Left kidney (tissue), 8 donors: ENCODE data around the gene PFN3. TPM values are rescaled to one million over a fixed set of nuclear protein-coding genes. Genes with fewer than 3 reads are reported as not detected.

Experiments used
- DNase-seq: peaks from one replicate; pipeline ENCODE4 v3.0.0-alpha.2; 2013
- long read RNA-seq, 8 donors: transcript quantifications; one replicate each; lab custom pipeline, GENCODE V29; 2026
- polyA plus RNA-seq: library from polyadenylated mRNA; unstranded; fragments of 120-200 nt; gene quantifications from one replicate; pipeline ENCODE4 v1.2.1, GENCODE V29; 2013; ENCODE audit not compliant: insufficient read length

The PFN3 gene
- polyA plus RNA-seq: 2.0 TPM
- long read RNA-seq, donor 1, partial matches to known transcripts: 0 of 2 reads
- long read RNA-seq, donor 1, other reads (novel, unspliced or antisense): 0 of 2 reads
- long read RNA-seq, donor 2: 0 reads
- long read RNA-seq, donor 3, transcript PFN3-201 (1 exons, 530 nt): major isoform, 5 of 5 reads
- long read RNA-seq, donor 3, partial matches to known transcripts: 0 of 5 reads
- long read RNA-seq, donor 3, other reads (novel, unspliced or antisense): 0 of 5 reads
- long read RNA-seq, donor 4: 0 reads
- long read RNA-seq, donor 5, partial matches to known transcripts: 0 of 2 reads
- long read RNA-seq, donor 5, other reads (novel, unspliced or antisense): 0 of 2 reads
- long read RNA-seq, donor 6, partial matches to known transcripts: 0 of 1 reads
- long read RNA-seq, donor 6, other reads (novel, unspliced or antisense): 0 of 1 reads
- long read RNA-seq, donor 7, partial matches to known transcripts: 0 of 3 reads
- long read RNA-seq, donor 7, other reads (novel, unspliced or antisense): 0 of 3 reads
- long read RNA-seq, donor 8, partial matches to known transcripts: 0 of 1 reads
- long read RNA-seq, donor 8, other reads (novel, unspliced or antisense): 0 of 1 reads

DNA sequence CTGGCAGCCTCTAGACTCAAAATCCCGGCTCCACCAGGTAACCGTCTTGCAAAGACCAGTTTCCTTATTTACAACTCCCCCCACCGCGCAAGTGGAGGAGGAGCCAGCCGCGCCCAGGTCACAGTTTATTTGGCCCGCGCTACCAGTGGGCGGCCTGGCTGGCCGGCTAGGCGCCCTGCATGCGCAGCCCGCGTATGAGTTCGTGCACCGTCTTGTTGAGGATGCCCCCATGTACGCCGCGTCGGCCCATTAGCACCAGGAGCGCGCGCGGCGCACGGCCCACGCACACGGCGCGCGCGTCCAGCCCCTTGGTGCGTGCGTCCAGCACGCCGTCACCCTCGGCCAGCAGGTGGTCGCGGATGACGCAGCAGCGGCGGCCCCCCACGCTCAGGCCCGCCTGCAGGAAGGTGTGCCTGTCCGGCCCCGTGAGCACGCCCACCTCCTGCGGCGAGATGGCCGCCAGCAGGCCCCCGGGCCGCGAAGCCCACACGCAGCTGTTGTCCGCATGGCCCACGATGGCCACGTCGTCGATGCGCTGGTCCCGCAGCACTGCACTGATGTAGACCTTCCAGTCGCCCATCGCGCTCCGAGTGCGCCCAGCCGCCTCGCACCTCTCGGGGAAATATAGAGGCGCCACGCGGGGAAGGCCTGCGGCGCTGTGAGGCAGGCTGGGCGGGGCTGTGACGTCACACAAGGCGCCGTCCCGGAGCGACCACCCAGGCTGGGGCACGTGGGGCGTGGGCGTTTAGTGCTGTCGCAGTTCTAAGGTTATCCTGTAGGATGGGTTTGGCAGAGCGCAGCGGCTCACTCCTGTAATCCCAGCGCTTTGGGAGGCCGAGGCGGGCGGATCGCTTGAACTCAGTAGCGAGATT, at the start of gene PFN3:
PFN3 (minus strand) TSS at position 665 of the 872 bp plus-strand sequence; CDS start at position 580, 85 bp downstream.
- no peak for DNase-seq

DNA sequence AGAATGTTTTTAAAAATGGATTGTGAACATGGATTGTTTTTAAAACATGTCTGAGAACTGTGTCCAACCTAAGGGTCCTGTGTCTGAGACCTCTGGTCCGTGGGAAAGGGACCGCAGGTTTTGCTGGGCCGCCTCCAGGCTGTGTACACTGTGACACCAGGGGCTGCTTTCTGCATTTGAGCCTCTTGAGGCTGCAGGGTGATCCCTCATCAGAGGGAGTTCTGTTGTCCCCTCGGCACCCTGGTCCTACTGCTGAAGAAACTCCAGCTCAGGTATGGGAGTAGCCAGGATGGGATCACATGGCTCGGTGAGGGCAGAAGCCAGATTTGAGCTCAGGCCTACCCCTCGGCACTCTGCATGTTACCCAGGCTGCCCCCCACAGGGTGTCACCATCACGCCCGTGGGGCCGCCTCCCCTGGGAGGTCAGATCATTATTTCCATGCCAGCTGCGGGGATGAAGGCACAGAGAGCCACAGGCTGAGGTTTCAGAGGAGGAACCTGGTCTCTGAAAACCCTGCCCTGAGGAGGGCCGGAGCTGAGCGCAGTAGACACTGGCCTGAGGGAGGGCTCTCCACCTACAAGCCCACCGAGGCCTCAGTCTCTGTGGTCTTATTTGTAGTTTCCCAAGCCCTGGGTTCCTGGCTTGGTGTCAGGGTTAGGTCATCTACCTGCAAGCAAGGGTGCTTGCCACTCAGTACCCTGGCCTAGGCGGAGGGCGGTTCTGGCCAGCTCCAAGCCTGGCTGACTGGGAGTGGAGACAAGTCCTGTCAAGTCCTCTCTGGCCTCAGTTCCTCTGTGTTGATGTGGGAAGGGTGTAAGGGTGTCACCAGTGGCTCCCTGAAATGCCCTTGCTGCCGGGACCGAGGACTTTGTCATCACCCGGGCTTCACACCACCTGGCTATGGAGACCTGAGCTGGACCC, 48.9 kb upstream of the PFN3 start:
- no peak for DNase-seq

GRCh38 chr5:177448244-177448950, 47.9 kb upstream of the PFN3 start:
- no peak for DNase-seq

DNA sequence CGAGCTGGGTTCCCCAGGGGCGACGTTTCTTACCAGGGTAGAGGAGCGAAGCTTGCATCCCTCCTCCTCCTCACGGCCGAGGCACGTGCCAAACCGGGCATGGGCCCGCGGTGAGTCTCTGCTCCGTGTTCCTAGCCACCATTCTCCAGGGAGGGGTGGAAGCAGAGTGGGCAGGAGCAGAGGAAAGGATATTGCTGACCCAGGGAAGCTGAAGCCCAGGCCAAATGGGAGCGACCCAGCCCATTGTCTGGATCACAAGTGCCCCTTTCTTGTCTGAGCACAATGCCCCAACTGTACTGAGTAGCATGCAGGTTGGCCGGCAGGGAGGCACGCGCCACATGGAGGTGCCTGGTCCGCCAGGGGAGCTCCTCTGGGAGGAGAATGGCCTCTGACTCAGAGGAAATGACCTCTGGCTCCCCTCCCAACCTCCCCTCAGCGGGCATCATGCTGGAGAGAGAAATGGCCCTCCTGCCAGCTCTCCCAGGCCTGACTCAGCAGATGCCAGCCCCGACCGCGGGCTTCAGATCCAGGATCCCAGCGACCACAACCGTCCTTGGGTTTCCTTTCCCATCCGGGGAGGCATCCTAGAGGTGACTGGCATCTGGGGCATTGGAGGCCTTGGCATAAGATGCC, 47.3 kb upstream of the PFN3 start:
- DNase-seq: no peak

DNA sequence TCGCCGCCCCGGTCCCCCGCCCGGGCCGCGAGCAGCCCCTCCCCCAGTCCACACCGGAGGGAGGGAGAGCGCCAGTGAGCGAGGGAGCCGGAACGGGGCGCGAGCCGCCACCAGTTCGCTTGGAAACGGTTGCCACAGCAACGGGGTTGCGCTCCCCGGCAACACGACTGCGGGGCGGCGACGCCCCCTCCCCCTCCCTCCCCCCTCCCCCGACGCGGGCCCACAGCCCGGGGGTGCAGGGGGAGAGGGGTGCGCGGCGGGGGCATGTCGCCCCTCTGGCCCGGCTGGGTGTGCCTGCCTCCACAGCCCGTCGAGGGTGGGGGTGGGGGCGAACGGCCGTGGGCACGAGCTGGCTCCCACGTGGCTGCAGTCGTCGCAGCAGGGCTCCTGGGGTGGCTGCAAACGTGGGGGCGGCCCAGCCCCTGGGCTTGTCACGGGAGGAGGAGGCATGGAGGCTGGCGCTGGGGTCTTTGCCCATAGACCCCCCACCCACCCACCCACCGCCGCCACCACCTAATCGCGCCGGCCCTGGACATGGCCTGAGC, 46.7 kb upstream of the PFN3 start:
- peak; percentile 70 for DNase-seq

DNA sequence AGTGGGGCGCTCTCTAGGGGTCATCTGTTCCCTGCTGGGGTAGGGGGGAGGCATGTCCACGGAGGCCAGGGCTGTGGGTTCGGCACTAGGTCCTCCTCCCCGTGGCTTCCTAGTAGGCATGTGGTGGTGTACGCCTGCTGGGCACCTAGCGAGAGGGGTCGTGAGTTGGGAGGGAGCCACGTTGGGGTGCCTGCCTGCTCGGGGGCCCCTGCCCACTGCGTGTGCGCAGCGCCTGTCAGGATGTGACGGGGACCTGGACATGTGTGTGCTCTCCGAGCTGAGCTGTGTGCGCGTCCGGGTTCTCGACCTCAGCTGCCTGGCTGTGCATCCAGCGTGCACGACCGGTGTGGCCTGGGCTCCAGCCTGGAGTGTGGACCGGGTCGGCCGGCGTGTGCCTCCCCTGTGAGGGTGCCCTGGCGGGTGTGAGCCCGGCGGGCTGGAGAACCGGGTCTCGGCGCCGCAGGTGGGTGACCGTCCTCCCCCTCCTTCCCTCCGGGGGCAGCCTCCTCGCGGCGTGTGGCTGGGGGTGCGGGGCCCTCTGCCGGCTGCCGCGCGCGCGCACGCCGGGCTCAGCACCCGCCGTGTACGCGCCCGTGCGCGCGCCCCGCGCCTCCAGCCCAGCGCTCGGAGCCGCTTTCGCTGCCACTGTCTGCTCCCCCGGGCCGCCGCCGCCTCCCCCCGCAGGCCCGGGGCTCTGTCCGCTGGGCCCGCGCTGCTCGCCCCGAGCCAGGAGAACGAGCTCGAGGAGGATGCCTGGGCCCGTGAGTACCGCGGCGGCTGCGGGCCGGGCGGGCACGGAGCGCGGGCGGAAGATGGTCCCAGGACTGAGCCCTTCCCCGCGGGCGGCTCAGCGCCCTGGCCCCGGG, 46.0 kb upstream of the PFN3 start, which contains the start of gene PRR7:
PRR7 (plus strand) TSS at position 615 of the 866 bp plus-strand sequence. CDS start 8,254 bp downstream, outside the sequence.
- DNase-seq: peak; percentile 62

DNA sequence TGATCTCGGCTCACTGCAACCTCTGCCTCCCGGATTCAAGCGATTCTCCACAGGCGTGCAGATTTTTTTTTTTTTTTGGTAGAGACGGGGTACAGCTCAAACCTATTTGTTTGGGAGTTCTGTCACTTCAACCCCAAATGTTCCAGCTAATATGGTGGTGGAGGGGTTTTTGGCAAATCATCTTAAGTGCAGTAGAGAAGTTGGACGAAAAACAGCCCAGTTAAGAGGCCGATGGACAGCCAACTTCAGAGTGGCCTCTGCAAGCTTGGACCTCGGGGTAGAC, 45.4 kb upstream of the PFN3 start:
- no peak for DNase-seq

DNA sequence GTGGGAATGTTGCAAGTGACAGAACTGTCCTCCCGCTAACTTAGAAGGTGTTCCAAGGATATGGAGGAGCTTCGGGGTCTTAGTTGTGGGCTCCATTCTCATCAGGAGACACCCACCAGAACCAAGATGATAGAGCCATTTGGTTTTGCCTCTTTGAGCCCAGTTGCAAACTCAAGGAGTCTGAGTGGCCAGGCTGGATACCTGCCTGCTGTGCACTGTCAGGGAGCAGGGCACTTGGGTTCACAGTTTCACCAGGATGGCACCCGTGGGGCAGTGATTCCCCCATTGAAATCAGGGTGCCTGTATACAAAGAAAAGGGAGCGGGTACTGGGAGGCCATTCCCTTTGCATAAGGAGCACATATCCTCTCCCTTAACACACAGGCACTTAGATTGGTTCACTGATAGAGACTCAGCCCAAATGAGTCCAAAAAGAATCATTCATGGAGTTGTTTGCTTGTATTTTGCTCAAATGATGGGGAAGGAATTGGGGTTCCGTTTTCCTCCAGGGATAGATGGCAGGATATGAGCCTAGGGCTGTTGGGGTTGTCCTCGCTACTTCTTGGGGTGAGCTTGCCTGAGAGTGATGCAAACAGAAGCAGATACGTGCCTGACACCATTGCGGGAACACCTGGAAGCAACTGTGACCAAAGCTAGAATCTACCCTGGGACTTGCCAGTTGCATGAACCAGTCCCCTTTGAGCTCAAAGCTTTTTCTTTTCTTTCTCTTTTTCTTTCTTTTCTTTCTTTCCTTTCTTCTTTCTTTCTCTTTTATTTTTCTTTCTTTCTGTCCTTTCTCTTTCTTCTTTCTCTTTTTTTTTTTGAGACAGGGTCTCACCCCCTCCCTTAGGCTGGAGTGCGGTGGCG, 44.8 kb upstream of the PFN3 start:
- no peak for DNase-seq

DNA sequence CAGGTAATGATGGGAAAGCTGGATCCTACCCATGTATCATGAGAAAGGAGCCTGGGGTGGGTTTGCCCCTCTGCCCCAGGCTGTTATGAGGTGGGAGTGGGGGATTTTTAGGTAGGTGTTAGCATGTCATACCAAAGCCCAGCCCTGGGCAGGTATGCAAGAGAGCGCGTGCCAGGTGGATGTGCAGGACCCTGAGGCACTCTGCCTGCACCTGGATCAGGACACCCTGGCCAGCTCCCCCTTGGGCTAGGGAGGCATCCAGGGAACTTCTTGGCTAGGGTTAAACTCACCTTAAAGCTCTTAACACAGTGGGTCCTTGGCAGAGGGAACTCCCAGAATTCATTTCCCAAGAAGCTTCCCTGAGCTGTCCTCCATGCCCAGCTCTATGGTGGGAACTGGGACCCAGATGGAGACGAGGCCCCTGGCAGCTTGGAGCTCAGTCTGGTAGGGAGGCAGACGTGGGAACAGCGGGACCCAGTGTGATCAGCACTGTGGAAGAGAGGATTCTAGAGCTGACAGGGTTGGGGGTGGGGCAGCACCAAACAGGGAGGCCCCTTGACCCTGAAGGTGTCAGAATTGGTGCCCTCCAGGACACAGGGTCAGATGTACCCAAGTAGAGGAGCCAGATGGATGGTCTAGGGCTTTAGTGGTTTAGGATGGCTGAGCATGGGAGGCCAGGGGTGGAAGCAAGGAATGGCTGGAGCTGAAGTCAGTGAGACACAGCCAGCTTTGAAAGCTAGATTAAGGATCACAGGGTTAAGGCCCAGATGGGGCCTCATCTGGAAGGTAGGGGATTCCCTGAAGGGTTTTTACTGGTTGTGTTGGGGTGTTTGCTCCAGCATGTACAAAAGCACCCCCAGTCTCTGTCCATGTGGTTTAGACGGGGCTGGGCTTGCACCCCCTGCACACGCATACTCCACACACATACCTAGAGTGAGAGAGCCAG, 43.9 kb upstream of the PFN3 start:
- no peak for DNase-seq

GRCh38 chr5:177443144-177443983, 42.9 kb upstream of the PFN3 start:
- no peak for DNase-seq

DNA sequence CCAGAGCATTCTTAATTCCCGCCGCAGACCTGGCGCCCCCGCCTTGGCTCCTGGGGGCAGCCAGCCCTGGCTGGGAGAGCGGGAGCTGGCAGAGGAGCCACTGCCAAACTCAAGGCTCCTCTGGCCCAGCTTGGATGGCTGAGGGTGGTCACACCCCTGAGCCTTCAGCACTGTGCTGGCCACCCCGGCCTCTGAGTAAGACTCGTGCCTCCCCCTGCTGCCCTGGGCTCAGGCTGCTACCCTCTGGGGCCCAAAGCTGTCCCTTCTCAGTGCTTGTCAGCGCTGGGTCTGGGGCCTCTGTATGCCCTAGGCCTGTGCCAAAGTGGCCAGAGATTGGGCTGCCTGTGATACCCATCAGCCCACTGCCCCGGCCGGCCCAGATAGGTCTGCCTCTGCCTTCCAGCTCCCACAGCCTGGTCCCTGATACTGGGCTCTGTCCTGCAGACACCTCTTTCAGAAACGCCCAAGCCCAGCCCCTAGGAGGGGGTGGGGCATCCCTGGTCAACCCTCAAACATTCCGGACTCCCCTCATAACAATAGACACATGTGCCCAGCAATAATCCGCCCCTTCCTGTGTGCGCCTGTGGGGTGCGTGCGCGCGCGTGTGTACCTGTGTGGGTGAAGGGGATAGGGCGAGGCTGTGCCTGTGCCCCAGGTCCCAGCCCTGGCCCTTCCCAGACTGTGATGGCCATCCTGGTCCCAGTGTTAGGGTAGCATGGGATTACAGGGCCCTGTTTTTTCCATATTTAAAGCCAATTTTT, 41.8 kb upstream of the PFN3 start:
- no peak for DNase-seq

- DNase-seq: no peak
Measured at GRCh38 chr5:177440990-177441780, 40.7 kb upstream of the PFN3 start.

GRCh38 chr5:177440211-177440989, 39.9 kb upstream of the PFN3 start:
- no peak for DNase-seq
